ENCODE data around the gene PTHLH.
A peak's percentile ranks its signal among the peaks of the same experiment; 100 is the strongest.

PTHLH gene

DNA sequence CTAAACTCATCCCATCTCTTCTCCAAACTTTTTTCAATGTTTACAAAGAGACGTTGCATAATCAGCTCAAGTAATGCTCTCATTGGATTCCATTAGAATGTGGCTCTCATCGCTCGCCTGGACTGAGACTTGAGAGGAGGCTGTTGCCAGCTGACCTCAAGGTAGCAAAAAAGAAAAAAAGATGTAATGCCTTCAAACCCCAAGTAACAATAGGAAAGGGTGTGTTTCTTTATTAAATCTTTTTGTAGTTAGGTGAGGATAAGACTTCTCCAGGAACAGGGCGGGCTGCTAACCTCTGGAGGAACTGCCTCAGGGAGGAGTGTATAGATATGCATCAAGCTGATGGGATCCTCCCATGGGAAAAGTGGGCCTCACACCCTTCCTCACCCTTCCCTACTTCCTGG, 956 bp upstream of the PTHLH start:
- DNase-seq: no peak

DNA sequence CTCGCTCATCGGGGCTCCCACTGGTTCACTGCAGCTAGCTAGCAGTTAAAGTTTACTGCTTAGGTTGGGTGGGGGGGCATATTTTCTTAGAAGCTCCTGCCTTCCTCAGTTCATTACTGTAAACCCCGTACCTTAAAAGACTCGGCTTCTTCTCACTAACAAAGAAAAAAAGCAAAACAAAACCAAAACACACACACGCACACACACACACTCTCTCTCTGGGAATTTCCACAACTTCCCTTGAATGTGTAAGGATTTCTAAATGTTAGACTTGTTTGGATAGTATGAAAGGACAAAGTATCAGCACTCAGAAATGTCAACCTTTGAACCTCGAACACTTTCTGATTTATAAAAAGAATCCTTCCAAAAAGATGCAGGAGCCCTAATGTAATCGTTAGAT, 927 bp downstream of the PTHLH start:
- no peak for DNase-seq

DNA sequence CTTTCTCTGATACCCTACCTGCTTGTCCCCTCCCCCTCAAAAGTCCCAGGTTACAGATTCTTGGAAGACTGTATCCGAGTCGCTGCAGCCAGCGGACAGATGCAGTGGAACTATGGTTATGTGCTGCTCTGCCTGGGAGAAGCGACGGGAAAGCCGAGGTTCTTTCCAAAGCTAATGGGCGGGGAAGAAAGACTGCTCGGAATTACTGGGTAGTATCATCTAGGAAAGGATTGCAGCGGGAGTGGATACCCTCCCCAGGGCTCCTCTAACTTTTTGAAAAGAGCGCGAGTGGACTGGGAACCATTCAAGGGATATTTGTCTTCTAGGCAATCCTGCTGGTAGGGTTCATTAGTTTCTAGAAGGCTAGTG, 1.4 kb downstream of the PTHLH start:
- no peak for DNase-seq

DNA sequence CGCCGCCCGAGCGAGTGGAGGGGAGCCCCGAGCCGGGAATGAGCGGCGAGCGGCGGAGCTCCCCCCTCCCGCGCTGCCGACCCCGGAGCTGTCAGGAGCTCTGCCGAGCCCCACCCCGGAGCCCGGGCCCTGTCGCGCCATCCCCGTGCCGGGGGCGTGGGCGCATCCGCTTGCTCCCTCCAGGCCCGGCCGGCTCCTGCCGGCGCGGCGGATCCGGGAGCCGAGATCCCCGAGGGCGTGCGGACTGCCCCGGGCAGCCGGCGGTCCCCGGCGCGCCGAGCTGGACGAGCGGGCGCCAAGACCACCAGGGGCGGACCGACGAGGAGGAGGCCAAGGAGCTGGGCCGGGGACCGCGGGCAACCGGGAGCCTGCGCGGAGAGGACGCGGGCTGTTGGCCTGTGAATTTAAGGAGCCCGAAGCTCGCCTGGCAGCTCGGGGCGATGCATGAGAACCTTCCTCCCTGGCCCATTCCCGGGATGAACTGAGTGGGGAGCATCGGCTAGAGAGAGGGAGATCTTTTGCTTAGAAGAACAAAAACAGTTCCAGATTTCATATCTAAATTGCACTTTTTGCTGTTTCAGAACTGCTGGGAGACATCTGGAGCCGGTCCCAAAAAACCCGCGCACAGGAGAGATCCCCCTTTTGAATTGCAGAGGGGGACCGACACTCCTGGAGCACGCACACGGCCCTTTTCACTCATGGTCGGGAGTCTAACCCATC, 2.0 kb downstream of the PTHLH start:
- no peak for DNase-seq

DNA sequence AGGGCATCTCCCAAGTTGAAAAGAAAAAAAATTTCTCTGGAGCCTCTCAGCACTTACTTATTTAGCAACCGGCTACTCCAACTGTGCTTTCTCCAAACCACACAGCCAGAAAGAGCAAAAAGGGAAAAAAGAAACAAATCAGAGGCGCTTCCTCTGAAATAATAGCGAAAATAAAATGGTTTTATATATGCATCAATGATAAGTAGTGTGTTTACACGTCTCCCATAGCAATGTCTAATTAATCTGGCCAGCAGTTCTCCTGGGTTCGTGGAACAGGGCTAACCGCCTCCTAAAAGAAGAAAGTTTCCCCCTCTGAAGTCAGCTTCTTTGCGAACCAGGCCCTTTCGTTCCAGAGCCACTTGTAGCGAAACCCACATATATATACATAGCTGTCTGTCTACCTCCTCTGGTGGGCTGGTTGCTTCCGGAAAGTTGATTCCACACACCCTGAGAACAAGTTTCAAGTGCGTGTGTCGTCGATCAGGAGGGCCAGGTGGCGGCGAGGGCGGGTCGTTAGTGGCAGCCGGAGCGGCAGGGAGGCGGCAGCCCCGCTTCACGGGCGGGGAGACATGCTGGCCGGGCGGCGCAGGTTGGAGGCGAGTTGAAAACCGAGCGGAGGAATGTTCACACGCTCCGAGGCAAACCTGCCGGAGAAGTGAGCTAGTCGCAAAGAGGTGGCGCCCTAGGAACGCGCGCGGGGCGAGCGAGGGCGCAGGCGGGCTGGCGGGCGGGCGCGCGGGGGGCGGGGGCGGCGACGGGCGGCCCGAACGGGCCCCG, 2.7 kb downstream of the PTHLH start:
- peak; percentile 33 for DNase-seq

DNA sequence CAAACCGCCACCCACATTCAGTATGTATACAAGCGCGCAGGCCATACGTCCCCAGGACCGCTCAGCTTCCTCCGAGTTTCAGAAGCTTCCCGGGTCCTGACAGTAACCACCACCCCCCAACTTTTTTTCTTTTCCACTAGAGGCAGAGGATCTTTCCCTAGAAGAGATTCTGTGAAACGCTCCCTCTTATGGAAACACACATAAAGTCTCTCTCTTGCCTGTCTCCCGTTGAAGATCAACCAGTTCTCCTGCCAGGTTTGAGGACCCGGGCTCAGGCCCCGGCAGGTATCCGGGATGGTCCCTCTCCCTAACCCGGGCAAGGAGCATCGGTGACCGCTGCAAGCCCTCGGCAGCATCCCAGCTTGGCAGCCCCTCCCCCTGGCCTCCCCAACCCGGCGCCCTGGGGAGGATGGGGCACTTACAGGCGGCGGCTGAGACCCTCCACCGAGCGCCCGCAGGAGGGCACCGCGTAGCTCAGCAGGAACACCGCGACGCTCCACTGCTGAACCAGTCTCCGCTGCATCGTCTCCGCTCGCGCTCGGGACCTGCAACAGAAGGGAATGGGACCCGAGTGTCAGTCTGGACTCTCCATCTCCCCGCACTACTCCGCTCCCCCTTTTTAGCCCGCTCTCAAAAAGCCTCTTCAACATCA, 3.4 kb downstream of the PTHLH start:
- DNase-seq: no peak

DNA sequence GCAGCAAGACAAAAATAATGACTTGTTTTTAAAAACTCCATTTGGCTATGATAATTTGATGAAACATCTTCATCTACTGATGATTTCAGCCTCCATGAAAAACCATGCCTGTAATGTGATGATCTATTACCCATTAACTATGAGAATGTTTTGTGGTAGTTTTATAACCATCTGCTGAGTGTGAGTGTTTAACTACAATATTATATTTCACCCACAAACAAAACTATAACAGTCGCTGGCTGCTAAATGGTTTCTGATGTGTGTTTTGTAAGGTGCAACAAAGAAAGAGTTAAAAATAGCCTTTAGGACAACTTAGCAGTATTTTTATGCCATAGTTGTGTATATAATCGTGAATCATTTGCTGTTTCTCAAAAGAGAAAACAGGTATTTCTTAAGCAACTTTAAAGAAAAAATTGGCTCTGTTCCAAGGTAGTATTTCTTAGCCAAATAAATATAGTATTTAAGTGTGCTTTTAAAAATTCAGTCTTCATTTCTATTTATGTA, 4.9 kb downstream of the PTHLH start:
- DNase-seq: peak; percentile 61

DNA sequence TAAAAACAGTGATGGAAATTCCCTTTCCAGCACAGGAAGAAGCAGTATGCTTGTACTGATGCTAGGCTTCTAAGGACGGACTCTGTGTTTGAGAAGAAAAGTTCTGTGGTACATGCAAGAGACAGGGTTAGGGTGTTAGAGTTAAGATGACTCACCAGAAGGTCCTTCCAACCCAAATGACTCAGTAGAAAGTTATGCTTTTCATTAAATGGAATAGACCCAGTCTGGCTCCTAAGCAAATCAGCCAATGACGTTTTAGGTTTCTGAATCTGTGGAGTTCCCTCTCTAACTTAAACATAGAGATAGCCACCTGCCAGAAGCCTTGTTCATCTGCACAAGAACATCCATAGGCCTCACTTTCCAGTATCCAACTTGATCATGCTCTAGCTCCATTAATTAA, 5.7 kb downstream of the PTHLH start:
- DNase-seq: no peak

DNA sequence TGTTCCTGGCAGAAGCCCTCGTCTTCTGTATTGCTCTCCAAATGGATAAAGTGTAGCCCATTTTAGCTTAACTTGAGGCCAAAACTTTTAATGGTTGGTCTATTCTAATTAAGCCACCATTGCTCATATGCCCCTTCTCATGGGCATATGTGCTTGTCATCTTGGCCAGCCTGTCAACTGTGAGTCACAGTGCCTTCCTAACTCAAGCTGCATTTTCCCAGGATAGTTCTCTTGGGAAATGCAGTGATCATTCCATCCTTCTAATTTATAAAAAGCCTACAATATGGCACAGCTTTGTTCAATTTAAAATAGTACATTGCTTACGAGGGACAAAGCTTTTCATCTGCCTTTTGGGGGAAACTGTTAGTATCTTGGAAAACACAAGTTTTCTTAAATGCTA, 6.6 kb downstream of the PTHLH start:
- DNase-seq: no peak

DNA sequence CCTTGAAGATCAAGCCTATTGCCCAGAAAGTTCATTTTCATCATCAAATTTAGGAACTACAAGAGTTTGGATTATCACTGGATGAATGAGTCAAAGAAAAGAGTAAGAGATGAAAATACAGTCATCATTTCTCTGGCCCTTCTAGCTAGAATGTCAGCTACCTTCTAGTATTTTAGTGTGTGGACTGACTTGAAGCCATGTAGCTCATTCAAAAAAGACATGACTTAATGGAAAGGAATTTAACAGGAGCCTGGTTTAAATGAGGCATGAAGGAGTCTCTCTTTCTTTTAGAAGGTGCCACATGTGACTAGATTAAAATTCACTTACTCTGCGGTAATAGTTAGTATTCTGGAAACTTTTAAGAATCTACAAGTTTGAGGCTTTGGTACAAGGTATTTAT, 7.1 kb downstream of the PTHLH start:
- DNase-seq: no peak

DNA sequence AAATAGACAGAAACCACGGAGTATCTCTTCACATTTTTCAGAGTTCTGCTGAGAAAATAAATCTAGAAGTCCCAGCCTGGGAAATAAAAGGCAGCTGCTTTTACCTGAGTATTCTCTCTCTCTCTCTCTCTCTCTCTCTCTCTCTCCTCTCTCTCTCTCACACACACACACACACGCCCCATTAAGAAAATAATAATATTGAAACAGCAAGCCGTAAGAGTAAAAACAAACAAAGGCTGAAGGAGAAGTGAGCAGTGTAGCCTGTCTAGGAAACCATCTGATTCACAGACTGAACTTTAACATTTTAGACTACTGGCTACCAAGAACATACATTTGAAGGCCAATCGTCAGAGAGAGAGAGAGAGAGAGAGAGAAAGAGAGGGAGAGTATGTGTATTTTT, 8.4 kb downstream of the PTHLH start:
- DNase-seq: no peak

DNA sequence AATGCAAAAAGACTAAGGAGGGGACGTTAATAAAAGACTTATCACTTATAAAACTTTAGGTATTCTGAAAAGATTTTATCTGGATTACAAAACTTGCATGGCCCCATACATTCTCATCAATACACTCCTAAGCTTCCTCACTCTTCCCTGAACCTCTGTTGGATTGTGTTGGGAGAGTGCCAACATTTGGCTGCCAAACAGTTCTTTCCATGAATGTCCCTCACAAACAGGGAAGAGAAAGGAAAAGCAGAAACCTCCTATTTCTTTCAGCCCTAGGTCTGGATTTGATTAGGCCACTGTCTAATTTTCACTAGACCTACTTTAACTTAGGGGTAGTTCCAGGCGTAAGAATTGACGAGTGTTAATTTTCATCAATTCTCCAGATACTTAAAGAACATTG, 11.7 kb downstream of the PTHLH start:
- no peak for DNase-seq

DNA sequence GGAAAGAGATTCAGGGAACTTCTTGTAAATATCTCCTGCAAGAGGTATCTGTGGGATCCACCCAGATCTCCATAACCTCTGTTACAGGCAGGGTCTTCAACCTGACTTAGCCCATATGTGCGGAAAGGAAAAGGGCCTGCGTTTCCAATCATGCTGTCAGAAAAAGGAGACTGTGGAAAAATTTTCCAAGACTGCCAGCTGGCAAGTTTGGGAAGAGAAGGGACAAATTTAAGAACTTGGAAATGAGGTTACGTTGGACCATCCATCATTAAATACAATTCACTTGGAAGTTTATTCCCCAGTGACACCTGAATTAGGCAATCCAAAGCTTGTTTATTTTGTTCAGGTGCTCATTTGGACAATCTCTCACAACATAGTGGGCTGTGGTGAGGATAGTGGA, 13.9 kb downstream of the PTHLH start:
- DNase-seq: no peak

DNA sequence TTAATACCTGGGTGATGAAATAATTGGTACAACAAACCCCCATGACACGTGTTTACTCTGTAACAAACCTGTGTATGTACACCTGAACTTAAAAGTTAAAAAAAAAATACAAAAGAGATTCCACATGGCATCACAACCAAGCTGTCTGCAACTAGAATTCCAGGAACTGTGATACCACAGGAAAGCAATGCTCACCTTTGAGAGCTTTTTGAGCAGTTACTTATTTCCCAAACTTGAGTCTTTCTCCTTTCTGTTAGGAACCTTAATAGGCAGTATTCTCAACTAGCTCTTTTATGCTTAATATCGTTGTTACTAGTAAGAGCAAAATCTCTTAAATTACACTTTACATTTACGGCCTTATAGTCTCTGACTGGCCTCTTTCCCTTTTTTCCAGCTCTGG, 15.2 kb downstream of the PTHLH start:
- DNase-seq: no peak

DNA sequence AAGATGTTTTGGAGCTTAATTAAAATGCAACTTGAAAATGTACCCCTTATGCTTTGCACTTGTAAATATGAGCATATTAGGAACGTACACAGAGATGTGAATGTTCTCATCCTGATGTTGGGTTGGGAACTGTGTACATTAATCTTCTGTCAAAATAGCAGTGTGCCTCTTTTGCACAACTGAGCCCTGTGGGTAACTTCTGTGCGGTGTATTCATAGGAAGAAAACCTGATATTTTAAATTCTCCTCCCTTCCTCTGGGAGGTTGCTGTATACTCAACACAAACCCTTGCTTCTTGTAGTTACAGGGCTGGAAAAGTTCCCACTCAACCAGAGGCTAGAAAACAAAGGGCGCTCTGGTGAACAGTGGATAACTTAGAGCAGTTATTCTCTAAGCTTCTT, 18.7 kb downstream of the PTHLH start:
- no peak for DNase-seq

DNA sequence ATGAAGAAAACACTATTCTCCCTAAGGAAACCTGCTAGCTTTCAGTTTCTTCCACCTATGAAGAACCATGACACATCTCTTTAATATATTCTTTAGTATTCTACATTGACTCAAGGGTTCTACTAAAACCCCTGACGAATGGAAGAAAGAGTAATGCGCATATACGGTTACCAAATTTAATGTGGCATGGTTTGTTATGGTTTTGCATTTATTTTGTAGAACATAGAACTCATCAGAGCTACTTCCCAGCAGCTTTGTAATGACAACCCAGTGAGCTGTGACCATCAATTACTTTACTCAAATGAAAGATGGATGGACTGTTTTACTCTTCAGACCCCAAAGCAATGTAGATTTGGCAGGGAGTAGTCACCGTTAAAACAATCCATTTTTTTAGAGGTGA, 19.2 kb downstream of the PTHLH start:
- DNase-seq: no peak

DNA sequence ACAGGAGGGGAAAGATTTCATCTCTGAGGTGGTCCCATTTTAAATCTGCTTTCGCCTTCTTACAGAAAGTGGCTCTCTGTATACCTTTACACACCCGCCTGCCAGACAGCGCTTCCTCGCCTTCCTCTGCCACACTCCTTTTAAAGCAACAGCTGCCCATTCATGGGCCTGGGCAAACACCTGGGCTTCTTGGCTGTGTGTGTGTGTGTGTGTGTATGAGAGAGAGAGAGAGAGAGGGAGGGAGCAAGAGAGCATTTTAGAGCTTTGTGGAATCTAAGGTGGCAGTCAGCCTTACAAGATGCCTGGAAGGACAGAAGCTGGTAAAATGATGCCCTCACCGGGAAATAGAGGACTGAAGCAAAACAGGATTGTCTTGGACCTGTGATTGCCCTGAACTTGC, 20.0 kb downstream of the PTHLH start:
- DNase-seq: no peak

DNA sequence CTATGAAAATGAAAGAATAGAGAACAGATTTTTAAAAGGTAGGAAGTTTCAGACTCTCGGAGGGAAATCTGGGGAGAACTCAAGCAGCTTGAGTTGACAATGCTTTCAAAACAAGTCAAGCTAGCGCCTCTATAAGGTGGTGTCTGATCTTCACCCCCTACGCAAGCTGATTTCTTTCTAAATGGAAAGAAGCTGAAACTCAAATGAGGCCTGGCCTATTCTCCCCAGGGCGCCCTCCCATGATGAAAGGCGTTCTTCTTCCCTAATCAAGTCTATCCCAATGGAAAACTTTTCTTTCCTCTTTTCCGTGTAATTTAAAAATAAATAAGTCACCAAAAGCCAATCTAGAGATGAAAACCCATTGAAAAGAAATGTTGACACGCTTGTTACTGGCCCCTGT, 20.6 kb downstream of the PTHLH start:
- DNase-seq: no peak

DNA sequence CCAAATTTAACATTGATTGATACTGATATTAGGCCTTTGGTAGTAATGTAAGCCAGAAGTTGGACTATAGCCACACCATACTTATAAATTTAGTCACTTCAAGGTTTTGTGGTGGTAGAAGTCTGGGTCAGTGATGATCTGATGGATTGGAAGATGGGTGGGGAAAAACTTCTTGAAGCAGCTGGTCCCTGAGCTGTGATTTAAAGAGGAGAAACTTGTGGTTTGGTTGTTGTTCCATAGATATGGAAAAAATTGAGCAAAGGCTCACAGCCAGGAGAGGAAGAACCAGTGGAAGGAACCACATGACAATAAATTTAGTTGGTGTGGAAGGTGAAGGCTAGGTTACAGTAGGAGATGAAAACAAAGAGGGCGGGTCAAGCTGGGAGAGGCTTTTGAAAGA, 26.1 kb downstream of the PTHLH start:
- DNase-seq: no peak

DNA sequence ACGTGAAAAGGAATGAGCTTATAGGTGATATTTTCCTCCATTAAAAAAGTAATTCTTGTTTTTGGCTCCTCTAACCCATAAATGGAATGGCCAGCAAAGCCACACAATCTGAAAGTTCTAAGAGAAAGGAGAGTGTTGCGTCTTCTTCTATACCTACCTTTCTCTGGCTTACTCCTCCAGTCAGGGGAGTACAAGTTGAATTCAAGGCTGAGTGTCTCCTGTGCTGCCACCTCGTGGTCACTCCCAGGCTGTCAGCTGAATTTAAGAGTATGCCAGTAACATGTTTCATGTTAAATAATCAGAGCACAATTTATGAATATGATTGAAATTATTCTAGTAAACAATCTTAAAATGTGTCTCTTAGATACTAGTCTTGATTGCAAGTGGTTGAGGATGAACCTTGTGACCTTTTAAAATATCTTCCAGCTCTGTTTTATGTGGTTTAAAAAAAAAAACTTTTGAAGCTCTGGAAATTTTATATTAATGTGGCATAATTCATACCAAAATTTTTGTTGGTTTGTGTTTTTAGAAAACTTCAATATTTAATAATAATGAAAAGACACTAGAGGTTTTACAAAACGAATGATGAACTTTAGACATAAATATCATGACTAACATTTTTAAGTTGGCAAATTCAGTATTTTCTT, 31.7 kb downstream of the PTHLH start:
- DNase-seq: peak; percentile 50

DNA sequence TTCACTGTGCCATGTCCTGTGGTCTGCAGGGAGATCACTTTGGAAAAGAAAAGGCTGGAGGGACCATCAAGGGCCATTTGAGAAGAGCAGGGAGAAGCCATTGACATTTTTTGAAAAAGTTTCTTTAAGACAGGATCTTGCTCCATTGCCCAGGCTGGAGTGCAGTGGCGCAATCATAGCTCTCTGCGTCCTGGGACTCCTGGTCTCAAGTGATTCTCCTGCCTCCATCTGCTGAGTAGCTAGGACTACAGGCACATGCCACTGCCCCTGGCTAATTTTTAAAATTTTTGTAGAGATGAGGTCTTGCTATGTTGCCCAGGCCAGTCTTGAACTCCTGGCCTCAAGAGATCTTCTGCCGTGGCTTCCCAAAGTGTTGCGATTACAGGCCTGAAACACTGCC, 32.3 kb downstream of the PTHLH start:
- DNase-seq: no peak

DNA sequence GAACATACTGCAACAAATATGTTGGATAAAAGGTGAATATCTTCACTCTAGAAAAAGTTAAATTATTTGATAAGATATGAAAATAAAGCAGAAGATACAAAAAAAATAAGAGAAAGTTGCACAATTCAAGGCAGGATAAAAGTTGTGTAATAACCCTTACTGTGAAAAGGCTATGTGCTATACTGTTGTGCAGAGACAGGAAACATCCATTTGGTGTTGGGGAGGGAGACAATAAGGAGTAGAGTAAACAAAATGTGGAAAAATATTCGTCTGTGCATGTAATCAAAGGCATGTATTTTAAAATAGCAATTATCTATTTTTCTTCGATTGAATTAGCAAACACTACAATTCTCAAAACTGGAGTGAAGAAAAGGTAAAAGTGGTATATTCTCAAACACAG, 34.8 kb downstream of the PTHLH start:
- DNase-seq: no peak

DNA sequence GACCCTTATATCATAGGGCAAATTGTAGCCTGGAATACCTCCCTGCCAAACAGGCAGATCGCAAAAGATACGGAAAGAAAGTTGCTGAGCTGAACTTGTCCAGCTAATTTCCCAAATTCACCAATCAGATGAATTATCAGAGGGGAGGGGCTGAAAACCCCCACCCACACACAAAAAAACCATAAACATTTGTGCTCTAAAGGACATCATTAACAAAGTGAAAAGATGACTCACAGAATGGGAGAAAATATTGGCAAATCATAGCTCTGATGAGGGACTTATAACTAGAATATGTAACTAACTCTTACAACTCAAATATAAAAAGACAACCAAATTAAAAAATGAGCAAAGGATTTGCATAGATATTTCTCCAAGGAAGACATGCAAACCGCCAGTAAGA, 36.3 kb downstream of the PTHLH start:
- DNase-seq: no peak

DNA sequence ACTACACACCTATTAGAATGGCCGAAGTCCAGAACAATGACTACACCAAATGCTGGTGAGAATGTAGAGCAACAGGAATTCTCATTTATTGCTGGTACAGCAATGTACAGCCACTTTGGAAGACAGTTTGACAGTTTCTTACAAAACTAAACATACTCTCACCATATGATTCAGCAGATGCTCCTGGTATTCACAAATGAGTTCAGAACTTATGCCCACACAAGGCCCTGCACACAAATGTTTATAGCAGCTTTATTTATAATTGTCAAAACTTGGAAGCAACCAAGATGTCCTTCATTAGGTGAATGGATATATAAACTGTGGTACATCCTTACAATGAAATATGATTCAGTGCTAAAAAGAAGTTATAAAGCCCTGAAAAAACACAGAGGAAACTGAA, 38.3 kb downstream of the PTHLH start:
- DNase-seq: no peak

Measured in NCI-H2029 treated with DMSO at 0.1 percent for 48 hours (cell line).